Measurements from ENCODE around the gene SPSB3. TPM values are rescaled to one million over a fixed set of nuclear protein-coding genes. Genes with fewer than 3 reads are reported as not detected.

SPSB3 gene
- total and polyA plus RNA-seq, 2 of the 4 experiments (the other 2 are of a cell fraction), result 9.1 to 30.8 TPM

GRCh38 chr16:1741553-1742165, 40.7 kb downstream of the SPSB3 start:
- no peak for ATAC-seq (ENCODE audit: low read depth)
- 97% methylated on average over 9 of the region's 19 CpGs; no CpG with 5 or more reads in 1 of the 2 experiments for WGBS, 2 experiments (ENCODE audit: extremely low coverage in 2 of 2, insufficient read length in 1 of 2)
- Histone ChIP-seq H3K27ac (ENCODE audit: insufficient read depth, low read length) (no peak overlapping the region), H2AFZ (replicated peaks; ENCODE audit: low read length, poor library complexity) (no peak overlapping the region), H2AK5ac (ENCODE audit: low read depth, low read length) (no peak overlapping the region), H3K36me3 (ENCODE audit: control insufficient read depth, insufficient read depth, low read length) (peaks cover 34% of the 10 kb centered on the region), H2BK5ac (ENCODE audit: low read depth, low read length, poor library complexity, severe bottlenecking) (no peak overlapping the region), H3K9me3 (ENCODE audit: control insufficient read depth, insufficient read depth, low read length) (no peaks in the 10 kb centered on the region), H3K18ac (ENCODE audit: low read depth, low read length) (no peak overlapping the region), H2AK9ac (replicated peaks; ENCODE audit: low read depth, low read length, poor library complexity) (no peak overlapping the region), H2BK20ac (ENCODE audit: low read depth, low read length) (no peak overlapping the region), H3K4me1 (ENCODE audit: control insufficient read depth, insufficient read depth, low read length) (peaks cover 2% of the 10 kb centered on the region; the same call in 1 of the 2 replicates), H3K56ac (ENCODE audit: extremely low read depth, insufficient read depth, low read length) (no peak overlapping the region), H4K91ac (ENCODE audit: insufficient read depth, low read depth, low read length) (no peak overlapping the region), H3K9ac (ENCODE audit: low read depth, low read length) (no peak overlapping the region), H4K20me1 (ENCODE audit: insufficient read depth, low read length) (peaks cover 38% of the 10 kb centered on the region), H3K23ac (ENCODE audit: low read depth, low read length) (no peak overlapping the region), H3K27me3 (ENCODE audit: control insufficient read depth, insufficient read depth, low read length) (no peaks in the 10 kb centered on the region), H3K9me1 (ENCODE audit: insufficient read depth, low read length) (peaks cover 6% of the 10 kb centered on the region), H2BK15ac (ENCODE audit: low read depth, low read length) (no peak overlapping the region), H3K14ac (replicated peaks; ENCODE audit: low read depth, low read length) (no peak overlapping the region), H3K4me3 (ENCODE audit: insufficient read depth, low read depth, low read length) (no peak overlapping the region), H3K4me2 (ENCODE audit: low read depth, low read length) (no peak overlapping the region), H4K5ac (ENCODE audit: low read depth, low read length) (no peak overlapping the region), H2BK120ac (ENCODE audit: low read depth, low read length) (no peak overlapping the region), H3K4ac (ENCODE audit: low read depth, low read length) (no peak overlapping the region), H3K79me1 (ENCODE audit: low read depth in 1 of 2, low read length in 2 of 2) (peaks cover 21 to 58% of the 10 kb centered on the region in 2 experiments), H4K8ac (ENCODE audit: low read depth in 2 of 2, low read length in 2 of 2) (no peak overlapping the region)
- ChIA-PET POLR2A (ENCODE audit: unreplicated experiment) (no interaction called here), CTCF (no interaction called here)
- BruUV-seq (replicated peaks), result no TSS peak
- dilution Hi-C loops (cut with HindIII; ENCODE audit: low sequenced_read_pairs, unreplicated experiment) (no loop called here), in situ Hi-C loops (cut with MboI; ENCODE audit: low sequenced_read_pairs) (no loop called here), intact Hi-C loops (cut with micrococcal nuclease) (no loop called here)
- TF ChIP-seq MAFK (IDR thresholded peaks at IDR 0.05; ENCODE audit: low read depth, low read length), result no peak
- no peak for TF ChIP-seq MXI1 (IDR thresholded peaks at IDR 0.05; ENCODE audit: borderline replicate concordance, low read depth, low read length)
- no peak for TF ChIP-seq RCOR1 (IDR thresholded peaks at IDR 0.05; ENCODE audit: insufficient replicate concordance, low read length)
- no peak for TF ChIP-seq POLR2A (IDR thresholded peaks at IDR 0.05; ENCODE audit: low read depth, low read length)
- TF ChIP-seq NFE2L2 (IDR thresholded peaks at IDR 0.05; ENCODE audit: low read depth, low read length), result no peak
- no peak for TF ChIP-seq USF2 (IDR thresholded peaks at IDR 0.05; ENCODE audit: low read depth, low read length)
- TF ChIP-seq, protein P1, sequence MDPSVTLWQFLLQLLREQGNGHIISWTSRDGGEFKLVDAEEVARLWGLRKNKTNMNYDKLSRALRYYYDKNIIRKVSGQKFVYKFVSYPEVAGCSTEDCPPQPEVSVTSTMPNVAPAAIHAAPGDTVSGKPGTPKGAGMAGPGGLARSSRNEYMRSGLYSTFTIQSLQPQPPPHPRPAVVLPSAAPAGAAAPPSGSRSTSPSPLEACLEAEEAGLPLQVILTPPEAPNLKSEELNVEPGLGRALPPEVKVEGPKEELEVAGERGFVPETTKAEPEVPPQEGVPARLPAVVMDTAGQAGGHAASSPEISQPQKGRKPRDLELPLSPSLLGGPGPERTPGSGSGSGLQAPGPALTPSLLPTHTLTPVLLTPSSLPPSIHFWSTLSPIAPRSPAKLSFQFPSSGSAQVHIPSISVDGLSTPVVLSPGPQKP (IDR thresholded peaks at IDR 0.05; ENCODE audit: borderline replicate concordance, low read depth, low read length), result no peak
- no peak for TF ChIP-seq CEBPB (IDR thresholded peaks at IDR 0.05; ENCODE audit: low read depth, low read length)
- no peak for TF ChIP-seq MAZ (IDR thresholded peaks at IDR 0.05; ENCODE audit: borderline replicate concordance, low read depth, low read length)
- no peak for TF ChIP-seq BHLHE40 (IDR thresholded peaks at IDR 0.05; ENCODE audit: low read depth, low read length)
- TF ChIP-seq RAD21 (IDR thresholded peaks at IDR 0.05; ENCODE audit: low read length), result no peak
- TF ChIP-seq CHD1 (IDR thresholded peaks at IDR 0.05; ENCODE audit: low read depth, low read length), result no peak
- no peak for TF ChIP-seq FOS (IDR thresholded peaks at IDR 0.05; ENCODE audit: low read depth, low read length)
- DNase-seq, result no peak

All from IMR-90 (cell line).